Measurements from ENCODE around the gene B3GNT7.

DNA sequence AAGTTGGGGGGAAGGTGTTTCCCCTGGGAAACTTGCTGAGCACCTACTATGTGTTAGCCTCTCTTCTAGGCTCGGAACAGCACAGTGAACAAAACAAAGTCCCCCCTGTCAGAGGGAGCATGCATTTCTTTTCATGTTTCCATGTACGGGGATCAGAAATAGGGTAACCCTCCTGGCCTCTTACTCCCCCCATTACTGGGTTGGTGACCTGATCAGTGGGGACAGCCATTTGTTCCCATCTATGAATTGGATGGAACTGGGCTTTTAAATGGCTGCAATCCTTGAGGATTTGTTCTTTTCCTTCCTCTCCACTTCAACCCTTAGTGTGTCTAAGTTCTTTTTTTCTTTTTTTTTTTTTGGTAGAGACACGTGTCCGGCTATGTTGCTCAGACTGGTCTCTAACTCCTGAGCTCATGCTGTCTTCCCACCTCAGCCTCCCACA is 55.1 kb downstream of the B3GNT7 start:
- TF ChIP-seq, protein P1, sequence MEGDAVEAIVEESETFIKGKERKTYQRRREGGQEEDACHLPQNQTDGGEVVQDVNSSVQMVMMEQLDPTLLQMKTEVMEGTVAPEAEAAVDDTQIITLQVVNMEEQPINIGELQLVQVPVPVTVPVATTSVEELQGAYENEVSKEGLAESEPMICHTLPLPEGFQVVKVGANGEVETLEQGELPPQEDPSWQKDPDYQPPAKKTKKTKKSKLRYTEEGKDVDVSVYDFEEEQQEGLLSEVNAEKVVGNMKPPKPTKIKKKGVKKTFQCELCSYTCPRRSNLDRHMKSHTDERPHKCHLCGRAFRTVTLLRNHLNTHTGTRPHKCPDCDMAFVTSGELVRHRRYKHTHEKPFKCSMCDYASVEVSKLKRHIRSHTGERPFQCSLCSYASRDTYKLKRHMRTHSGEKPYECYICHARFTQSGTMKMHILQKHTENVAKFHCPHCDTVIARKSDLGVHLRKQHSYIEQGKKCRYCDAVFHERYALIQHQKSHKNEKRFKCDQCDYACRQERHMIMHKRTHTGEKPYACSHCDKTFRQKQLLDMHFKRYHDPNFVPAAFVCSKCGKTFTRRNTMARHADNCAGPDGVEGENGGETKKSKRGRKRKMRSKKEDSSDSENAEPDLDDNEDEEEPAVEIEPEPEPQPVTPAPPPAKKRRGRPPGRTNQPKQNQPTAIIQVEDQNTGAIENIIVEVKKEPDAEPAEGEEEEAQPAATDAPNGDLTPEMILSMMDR (IDR thresholded peaks at IDR 0.05): no peak
- TF ChIP-seq POLR2AphosphoS5 (IDR thresholded peaks at IDR 0.05): no peak
